Stimulated activated CD8-positive, alpha-beta memory T cell treated with anti-CD3 and anti-CD28 coated beads, Interleukin-7, amount 100 ng/mL, for 48 hours (primary cell): ENCODE results near the gene GMIP.

Experiments used
- DNase-seq, 2 donors: peaks; one replicate each; pipeline ENCODE4 v3.0.0-alpha.2; 2020; ENCODE audit warnings: low read depth in 1 of 2; ENCODE audit errors: extremely low read depth in 1 of 2

The GMIP gene

DNA sequence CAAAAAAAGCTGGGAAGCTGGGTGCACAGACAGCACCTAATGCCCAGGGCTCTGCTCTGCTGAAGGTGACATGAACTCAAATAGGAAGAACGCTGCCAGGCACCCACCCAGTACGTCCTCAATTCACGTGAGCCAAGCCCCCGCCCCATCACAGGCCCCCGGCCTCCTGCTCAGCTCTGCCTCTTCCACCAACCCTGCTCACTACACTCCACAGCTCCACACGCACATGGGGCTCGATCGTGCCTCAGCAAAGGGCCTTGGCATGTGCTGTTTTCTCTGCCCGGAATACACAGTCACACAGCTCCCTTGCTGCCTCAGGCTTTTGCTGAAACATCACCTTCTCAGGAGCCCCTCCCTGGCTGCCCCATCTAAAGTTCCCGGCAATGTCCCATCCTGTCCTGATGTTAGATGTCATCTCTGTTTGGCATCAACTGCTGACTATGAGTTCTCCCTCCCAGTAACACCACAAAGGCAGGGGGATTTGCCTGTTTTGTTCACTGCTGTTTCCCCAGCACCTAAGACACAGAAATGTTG is 17.8 kb upstream of the GMIP start:
- DNase-seq: no peak

DNA sequence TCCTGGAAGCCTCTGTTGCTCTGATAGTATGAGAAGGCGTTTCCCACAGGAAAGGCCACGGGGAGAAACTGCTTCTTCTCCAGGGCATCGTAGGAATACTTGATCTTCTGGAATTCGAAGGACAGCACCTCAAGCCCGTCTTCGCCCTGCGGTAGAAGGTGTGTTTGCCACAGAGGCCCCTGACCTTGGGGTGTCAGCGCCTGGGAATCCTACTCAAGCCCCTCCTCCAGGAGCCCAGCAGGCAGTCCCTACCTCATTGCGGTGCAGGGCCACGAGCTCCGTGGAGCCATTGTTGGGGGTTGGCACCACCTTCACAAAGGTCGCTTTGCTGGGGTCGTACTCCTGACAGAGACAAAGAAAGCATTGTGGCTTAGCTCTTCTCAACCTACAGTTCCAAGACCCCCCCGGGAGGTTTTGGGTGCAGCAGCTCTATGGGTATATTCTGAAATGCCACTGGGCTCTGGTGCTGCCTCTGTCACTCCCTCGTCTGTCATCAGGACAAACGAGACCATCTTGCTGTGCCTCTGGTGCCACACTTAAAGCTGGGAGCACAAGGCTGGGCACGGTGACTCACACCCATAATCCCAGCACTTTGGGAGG is 16.3 kb upstream of the GMIP start:
- DNase-seq: no peak

DNA sequence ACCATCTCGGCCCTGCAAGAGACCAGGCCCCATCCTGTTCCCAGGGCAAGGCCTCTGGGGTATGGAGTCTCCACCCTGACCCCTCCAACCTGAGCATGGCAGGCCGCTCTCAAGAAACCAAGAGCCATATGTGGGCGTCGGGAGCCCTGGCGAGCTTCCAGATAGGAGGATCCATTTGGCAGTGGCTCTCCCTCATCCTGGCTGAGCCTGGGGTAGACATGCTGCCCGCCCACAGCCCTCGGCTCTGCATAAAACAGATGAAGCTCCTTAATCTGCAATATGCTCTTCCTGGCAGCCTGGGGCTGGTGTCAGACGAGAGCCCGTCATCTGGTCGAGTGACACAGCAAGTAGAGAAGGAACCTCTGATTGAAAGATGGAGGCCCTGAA is 13.9 kb upstream of the GMIP start:
- DNase-seq: no peak

DNA sequence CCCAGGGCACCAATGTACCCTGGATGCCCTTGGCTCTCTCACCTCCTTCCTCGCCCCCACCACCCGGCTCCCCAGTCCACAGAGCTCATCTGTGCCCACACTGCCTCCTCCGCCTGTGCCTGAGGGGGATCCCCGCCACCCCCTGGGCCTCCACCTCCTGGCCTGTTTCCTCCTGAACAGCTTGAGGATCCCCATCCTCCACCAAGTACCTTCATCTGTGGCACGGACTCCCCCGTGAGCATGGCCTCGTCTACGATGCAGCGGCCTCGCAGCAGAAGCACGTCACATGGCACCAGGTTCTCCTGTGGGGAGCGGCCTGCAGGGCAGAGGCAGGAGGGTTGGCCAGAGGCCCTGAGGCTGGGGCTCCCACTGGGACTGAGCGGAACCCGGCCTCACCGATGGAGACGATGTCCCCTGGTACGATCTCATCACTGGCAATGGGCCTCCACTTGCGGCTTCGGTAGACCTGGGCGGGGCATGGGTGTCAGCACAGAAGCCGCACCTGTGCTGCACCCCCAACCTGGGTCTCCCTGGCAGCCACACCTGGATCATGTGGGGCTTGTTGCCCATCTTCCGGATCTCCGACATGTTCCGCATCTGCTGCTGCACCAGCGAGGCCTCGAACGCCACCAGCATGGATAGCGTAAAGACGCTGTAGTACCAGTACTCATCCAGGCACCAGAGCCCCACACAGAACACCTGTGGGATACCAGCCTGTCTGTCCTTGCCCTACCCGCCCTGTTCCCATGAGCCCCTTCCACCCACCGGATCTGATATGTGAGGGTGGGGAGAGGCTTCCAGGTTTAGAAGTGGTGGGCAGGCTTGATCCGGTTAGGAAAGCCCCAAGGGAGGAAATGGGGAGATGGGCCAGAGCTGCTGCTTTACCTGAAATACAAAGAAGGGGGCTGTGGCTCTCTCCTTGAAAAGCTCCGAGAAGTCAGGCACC is 13.3 kb upstream of the GMIP start:
- no peak for DNase-seq

DNA sequence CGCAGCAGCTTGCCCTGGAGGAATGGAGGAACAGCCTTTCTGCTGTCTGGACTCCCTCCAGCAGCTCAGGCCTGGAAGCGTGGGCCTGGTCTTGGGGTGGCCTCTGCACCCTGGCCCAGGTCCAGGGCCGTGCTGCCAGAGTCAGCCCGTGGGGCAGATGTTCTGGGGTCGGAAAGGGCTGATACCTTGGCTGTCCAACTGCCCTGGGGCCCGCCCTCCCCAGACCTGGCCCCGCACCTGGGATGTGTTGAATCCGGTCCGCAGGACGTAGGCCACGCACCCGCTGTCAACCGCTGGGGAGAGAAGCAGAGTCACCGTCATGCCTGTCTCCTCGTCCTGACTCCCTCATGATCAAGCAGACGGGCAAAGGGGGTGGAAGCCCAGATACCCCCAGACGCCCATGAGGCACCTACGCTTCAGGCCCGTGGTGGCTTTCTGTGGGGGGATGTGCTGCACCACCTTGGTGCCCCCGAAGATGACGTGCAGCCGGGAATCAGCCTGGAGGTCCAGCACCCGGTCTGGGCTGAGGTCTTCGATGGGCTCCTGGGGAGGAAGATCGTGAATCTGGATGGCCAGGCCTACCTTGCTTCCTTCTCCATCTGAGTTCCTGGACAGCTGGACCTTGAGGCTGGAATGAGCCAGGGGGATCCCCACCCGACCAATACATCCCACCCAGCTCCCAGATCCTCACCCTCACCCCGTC is 12.3 kb upstream of the GMIP start:
- DNase-seq: no peak

DNA sequence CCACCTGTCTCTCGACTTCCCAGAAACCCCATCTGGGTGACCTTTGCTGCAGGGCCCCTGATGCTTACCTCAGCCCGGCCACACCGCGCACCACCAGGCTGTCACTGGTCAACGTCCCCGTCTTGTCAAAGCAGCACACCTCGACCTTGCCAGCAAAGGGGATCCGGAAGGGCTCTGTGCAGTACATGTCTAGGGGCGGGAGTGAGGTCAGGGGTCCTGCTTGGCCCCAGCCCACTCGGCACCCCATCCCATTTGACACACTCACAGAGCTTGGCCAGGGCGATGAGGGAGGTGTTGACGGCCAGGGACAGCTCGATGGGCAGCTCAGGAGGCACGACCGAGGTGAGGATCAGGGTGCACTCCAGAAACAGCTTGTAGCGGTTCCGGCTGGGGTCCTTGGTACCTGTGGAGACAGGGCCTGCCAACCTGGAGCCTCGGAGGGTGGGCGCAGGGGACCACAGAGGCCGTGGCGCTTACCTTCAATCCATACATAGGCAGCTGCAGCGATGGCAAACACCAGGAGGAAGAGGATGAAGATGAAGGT is 11.7 kb upstream of the GMIP start:
- no peak for DNase-seq

DNA sequence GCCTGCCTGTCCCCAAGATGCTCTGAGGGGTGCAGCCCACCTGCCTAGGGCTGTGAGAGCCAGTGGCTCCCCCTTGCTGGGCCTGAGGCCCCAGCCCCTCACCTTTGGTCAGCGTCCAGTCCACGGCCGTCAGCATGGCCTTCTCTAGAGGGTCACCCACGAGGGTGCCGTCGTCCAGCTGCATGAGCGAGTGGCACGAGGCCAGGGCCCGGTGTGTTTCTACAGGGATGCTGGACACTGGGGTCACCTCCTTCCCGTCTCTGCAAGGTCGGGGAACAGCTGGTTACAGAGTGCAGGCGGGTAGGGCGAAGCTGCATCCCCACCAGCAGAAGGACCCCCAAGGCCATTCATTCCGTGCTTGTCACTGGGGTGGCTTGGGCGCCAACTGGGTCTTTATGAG is 11.0 kb upstream of the GMIP start:
- no peak for DNase-seq

DNA sequence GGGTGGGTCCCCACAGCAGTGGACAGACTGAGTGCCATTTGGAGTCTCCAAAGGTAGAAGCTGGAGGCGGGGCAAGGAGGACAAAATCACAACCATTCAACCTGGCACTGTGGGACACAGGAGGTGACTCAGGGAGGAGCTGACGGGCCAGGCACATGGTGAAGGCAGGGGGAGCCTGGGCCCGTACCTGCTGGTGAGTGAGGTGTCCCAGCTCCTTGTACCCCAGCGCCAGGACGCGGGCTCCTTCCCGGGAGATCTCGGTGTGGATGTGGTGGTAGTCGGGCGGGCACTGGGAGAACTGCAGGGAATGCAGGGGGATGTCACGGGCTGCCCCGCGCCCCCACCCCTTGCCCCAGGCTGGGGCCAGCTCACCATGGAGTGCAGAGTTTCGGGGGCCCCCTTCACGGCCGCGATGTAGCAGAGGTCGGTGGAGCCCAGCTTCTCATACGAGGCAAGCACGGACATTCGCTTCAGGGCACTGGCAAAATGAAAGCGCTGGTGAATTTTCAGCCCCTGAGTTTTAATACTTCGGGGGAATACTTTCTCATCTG is 10.2 kb upstream of the GMIP start:
- no peak for DNase-seq

DNA sequence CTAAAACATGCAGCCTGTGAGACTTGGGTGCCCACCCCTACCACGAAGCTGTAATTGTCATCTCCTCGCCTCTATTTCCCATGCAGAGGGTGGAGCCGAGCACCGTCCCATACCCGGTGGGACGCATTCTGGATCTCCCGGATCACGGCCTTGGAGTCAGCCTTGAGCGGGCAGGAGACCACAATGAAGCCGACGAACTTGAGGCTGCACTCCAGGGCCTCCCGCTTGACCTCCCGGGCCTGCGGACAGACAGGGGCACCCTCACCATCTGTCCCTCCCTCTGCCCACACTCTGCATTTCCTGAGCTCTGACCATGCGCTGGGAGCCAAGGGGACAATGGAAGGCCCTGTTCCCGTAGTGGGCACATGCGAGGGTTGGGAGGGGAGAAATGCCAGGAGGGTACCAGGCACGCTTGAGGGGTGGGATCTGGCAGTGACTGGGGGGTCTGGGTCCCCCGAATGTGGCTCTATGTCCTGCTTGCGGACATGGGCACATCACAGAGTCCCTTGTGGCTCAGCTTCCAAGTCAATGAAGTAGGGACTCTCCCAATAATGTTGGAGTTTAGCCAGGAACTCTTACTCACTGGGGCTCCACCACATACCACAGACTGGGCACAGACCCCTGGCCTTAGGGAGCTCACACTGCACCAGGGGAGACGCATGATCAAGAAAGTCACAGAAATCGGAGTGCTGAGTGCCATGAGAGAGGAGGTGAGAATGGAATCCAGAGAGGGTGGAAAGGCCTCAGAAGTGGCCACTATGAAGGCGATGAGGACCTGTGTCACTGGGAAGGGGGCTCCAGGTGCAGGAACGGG is 9.2 kb upstream of the GMIP start:
- DNase-seq: no peak

DNA sequence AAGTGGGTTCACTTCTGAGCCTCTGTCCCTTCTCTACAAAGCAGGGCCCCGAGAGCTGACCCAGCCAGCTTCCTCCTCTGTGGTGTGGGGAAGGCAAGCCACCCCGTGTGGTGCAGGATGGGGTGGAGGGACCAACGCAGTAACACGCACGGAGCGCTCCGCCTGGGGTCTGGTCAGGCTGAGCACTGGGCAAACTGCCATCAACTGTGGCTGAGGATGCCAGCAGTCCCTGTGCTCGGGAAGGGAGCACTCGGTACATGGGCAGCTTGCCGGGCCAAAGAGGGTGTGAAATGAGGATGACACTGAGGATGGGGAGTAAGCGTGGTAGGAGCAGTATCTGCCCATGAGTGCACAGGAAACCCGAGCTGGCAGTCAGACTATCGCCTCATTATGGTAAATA is 7.6 kb upstream of the GMIP start:
- DNase-seq: no peak

DNA sequence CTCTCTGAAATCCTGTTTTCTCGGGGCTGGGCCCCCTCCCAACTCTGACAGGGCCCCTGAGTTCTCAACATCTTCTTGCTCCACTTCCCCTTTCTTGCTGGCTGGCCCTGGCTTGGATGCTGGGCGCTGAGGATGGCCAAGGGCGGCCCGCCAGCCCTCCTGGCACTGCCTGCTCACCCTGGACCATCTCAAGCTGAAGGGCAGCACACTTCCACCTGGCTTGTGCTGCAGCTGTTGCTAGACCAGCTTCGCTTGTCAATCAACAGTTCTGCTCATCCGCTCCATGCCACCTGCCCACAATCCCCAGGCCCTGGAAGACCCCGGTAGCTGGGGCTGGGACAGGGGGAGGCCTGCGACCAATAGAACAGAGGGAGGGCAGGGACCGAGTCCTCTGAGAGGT is 6.9 kb upstream of the GMIP start:
- DNase-seq: no peak

DNA sequence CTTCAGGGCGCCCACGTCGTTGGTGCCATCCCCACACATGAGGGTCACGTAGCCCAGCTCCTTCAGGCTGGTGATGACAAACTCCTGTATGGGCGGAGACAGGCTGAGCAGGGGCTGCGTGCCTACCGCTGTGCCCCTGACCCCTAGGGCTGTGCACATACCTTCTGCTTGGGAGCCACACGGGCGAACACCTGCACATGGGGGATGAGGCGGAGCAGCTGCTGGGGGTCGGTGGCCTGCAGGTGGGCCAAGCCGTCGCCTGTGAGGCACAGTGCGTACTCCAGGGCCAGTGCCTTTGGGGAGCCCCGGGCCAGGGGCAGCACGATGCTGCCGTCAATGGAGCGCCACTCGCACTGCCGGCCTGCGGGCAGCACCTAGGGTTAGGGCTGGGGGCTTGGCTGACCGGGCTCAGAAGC is 6.1 kb upstream of the GMIP start:
- no peak for DNase-seq

DNA sequence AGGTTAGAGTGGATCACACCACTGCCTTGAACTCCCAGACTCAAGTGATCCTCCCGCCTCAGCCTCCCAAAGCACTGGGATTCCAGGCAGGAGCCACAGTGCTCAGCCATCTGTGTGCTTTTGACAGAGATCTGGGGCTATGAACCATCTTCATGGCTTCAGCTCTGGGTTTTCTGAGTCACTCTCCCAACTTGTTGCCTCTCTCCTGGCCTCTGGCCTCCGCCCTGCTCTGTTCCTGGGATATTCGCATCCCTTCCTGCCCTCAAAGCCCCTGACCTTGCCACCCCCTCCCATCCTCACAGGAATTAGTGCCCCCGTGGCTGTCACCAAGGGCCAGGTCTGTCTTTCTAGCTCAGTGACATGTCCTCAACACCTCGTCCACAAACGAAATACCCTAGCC is 5.7 kb upstream of the GMIP start:
- no peak for DNase-seq

DNA sequence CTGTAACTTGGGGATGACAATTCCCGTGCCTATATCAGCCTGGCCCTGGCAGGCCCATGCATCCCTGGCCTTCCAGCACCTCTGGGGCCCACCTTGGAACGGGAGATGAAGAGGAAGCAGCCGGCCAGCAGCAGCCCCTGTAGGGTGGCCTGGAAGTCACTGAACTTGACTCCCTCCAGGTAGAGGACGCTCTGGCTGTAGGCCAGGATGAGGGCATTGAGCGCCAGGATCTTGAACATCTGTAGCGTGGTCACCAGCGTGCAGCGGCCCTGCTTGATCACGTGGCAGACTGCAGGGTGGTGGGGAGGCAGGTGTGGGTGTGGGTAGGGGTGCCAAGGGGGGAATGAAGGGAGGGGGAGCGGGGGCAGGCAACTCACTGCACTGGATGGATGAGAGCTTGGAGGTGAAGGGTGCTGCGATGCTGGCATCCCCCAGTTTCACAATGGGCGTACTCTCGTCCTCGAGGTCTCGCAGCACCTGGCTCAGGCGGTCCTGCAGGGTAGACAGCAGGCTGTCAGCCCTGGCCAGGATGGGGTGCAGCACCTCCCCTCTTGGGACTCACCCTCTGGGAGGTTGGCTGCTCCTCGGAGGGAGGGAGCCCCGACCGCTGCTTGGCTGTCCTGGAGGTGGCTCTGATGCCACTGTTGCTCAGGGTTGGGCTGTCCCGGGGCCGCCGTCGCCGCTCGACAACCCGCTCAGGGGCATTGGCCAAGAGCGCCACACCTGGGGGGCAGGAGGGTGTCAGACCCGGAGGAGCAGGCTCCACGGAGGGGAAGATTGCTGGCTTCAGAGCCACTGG is 3.8 kb upstream of the GMIP start:
- no peak for DNase-seq

DNA sequence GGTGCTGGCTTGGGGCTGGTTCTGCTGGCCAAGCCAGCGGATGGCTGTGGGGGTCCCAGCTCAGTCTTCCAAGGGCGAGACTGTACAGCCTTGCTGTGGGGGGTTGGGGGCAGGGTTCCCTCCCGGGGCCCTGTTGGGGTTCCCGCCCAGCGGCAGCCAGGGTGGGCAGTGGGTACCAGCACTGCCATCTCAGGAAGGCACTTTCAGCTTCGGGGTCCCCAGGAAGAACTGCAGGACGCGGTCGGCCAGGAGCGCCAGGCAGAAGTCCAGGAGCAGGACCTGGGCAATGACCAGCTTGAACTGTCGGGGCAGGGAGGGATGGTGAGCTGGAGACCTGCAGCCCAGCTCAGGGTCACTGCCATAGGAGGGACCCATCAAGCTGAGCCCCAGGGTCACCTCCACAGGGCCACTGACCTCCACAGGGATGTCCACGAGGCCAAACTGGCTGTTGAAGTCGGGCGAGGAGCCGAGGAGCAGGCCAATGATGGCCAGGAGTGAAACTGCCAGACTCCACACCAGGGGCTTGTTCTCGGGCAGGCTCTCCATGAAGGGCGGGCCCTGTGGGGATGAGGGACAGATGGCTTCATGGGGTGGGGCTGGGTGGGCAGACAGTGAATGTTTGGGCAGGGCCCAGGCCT is 1.9 kb upstream of the GMIP start:
- DNase-seq: no peak

DNA sequence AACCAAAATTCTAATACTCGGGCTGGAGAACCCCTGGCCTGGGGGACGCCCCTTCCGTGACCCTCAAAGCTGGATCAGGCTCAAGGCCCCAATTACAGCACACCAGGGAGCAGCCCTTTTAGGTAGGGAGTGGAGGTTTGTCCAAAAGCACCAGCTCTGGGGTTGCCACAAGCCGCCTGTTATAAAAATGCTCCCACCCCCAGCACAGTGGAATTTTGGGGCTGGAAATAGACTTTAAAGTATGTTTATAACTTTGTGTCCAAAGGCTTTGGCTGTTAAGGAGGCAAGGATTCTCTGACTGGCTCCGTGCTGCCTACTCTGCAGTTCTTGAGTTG is 564 bp upstream of the GMIP start:
- DNase-seq: no peak

DNA sequence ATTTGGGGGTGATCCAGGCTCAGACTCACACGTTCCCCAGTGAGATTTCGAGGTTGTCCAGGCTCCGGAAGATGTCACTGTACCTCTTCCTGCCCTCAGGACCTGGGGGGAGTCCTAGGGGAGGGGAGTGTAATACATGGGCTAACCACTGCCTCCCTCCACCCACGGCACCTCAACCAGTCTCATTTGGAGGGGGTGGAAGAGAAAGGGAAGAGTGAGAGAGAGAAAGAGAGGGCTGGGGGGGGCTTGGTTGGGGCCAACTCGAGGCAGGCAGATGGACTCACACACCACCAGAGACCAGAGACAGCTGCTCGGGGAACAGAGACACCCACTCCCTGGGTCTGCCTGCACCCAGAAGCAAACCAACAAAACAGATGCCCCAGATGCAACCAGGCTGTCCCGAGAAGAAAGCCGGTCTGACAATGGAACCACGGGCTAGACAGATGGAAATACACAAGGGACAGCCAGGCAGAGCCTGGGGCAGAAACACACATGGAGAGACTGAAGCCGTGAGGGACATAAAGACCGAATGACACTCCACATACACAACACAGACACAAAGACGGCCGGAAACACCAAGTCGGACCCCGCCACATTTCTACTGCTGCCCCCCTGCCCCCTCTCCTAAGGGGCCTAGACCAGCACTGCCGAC is 825 bp downstream of the GMIP start:
- peak in 1 of 2 donors; percentile 69 for DNase-seq

DNA sequence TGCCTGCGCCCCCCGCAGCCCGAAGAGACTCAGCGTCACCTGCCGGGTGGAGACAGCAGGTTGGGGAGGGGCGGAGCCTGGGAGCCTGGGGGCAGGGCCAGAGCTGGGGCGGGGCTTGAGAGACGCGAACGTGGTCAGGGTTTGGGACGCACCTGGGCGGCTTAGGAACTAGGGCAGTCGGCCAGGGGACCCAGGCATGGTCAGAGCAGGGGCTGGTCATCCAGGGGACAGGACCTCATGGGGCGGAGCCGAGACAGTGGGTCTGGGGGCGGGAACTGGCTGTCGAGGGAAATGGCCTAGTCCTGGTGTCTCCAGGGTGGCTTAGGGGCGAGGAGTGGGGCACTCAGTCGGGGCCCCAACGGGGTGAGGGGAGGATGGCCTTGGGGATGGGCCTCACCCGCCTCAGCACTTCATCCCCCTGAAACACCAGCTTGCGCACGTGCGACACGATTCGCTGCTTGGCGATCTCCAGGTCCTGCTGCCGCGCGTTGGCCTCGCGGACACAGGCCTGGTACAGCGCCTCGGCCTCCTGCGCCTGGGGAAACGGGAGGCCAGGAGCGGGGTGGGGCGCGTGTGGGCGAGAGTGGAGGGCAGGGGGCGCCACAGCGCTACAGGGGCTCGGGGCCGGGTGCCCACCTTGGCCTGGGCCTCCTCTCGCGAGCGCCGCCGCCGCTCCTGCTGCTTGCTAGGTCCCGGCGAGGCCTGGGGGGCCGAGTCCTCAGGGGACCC is 5.8 kb downstream of the GMIP start:
- DNase-seq: no peak
